Keratinocyte (primary cell): ENCODE results near the gene ARL13B.

ENCODE experiments used
- CTCF ChIP-seq, 3 experiments: IDR thresholded peaks in 1 of 3; conservative IDR thresholded peaks in 1 of 3; optimal IDR thresholded peaks in 1 of 3; 2 replicates in 2 of 3; 3 replicates in 1 of 3; pipeline versions ENCODE3 to v1.5.1; 2011; ENCODE audit warnings: low read length in 3 of 3, mild to moderate bottlenecking in 3 of 3, moderate library complexity in 2 of 3, control low read depth in 1 of 3, inconsistent platforms in 1 of 3; ENCODE audit not compliant: insufficient read depth in 2 of 3; ENCODE audit errors: extremely low read depth in 1 of 3
- EZH2 ChIP-seq: IDR thresholded peaks from one replicate; pipeline ENCODE4 v1.6.1; 2012; ENCODE audit warnings: inconsistent platforms, mild to moderate bottlenecking, low read length, moderate library complexity

- no peak for TF ChIP-seq CTCF (optimal IDR thresholded peaks at IDR 0.05 in 1 of 3, IDR thresholded peaks at IDR 0.05 in 1 of 3, conservative IDR thresholded peaks at IDR 0.05 in 1 of 3; ENCODE audit: extremely low read depth in 1 of 3, insufficient read depth in 2 of 3, low read length in 3 of 3)
- TF ChIP-seq EZH2, result no peak
Measured at GRCh38 chr3:94009608-94010007, 29.7 kb downstream of the ARL13B start.
